GM21447 (cell line): ENCODE data around the gene BIRC6.
"Not testable (repeated sequence)": the region's sequence is repeated elsewhere in the genome, so short reads cannot be mapped to it uniquely, and the experiment has no call there.

ENCODE experiments used
- ATAC-seq: cut with Tn5 transposase; IDR thresholded peaks from one replicate; pipeline ENCODE4 v1.9.1; 2021; ENCODE audit not compliant: unreplicated experiment

BIRC6 gene

GRCh38 chr2:32446369-32446768 is 89.5 kb downstream of the BIRC6 start:
- ATAC-seq, result no peak

GRCh38 chr2:32450851-32451250 is 94.0 kb downstream of the BIRC6 start:
- ATAC-seq, result no peak

GRCh38 chr2:32452338-32453064 is 95.7 kb downstream of the BIRC6 start:
- no peak for ATAC-seq

- ATAC-seq, result no peak
Observed at GRCh38 chr2:32453242-32454062, 96.6 kb downstream of the BIRC6 start.

- ATAC-seq, result no peak
Observed at GRCh38 chr2:32455816-32456215, 99.0 kb downstream of the BIRC6 start.

- no peak for ATAC-seq
Observed at GRCh38 chr2:32456808-32457207, 100.0 kb downstream of the BIRC6 start.

- ATAC-seq, result no peak
Observed at GRCh38 chr2:32457814-32458213, 101.0 kb downstream of the BIRC6 start.

GRCh38 chr2:32460861-32461260 is 104.0 kb downstream of the BIRC6 start:
- ATAC-seq, result not testable (repeated sequence)

GRCh38 chr2:32463110-32463509 is 106.3 kb downstream of the BIRC6 start:
- ATAC-seq, result no peak

- ATAC-seq, result no peak
Observed at GRCh38 chr2:32464431-32464830, 107.6 kb downstream of the BIRC6 start.

- ATAC-seq, result no peak
Observed at GRCh38 chr2:32472605-32473004, 115.8 kb downstream of the BIRC6 start.

GRCh38 chr2:32474381-32474780 is 117.6 kb downstream of the BIRC6 start:
- no peak for ATAC-seq

- ATAC-seq, result no peak
Observed at GRCh38 chr2:32478889-32479620, 122.2 kb downstream of the BIRC6 start.

- ATAC-seq, result no peak
Observed at GRCh38 chr2:32479993-32480392, 123.2 kb downstream of the BIRC6 start.

- no peak for ATAC-seq
Observed at GRCh38 chr2:32482471-32482870, 125.6 kb downstream of the BIRC6 start.

- no peak for ATAC-seq
Observed at GRCh38 chr2:32484937-32485336, 128.1 kb downstream of the BIRC6 start.

- no peak for ATAC-seq
Observed at GRCh38 chr2:32485399-32485798, 128.6 kb downstream of the BIRC6 start.

- no peak for ATAC-seq
Observed at GRCh38 chr2:32489061-32489460, 132.2 kb downstream of the BIRC6 start.

GRCh38 chr2:32491346-32491745 is 134.5 kb downstream of the BIRC6 start:
- no peak for ATAC-seq

GRCh38 chr2:32495139-32495538 is 138.3 kb downstream of the BIRC6 start:
- no peak for ATAC-seq

GRCh38 chr2:32496662-32497061 is 139.8 kb downstream of the BIRC6 start:
- no peak for ATAC-seq

- ATAC-seq, result no peak
Observed at GRCh38 chr2:32498306-32498705, 141.5 kb downstream of the BIRC6 start.
